SIG-M5 treated with dmso at 0.1 percent for 504 hours (cell line): Measurements from ENCODE around the gene TUBGCP6.

ENCODE experiments used
- DNase-seq: peaks from one replicate; lab custom pipeline; 2025; ENCODE audit not compliant: unreplicated experiment; lab: John Stamatoyannopoulos, UW

Gene TUBGCP6

DNA sequence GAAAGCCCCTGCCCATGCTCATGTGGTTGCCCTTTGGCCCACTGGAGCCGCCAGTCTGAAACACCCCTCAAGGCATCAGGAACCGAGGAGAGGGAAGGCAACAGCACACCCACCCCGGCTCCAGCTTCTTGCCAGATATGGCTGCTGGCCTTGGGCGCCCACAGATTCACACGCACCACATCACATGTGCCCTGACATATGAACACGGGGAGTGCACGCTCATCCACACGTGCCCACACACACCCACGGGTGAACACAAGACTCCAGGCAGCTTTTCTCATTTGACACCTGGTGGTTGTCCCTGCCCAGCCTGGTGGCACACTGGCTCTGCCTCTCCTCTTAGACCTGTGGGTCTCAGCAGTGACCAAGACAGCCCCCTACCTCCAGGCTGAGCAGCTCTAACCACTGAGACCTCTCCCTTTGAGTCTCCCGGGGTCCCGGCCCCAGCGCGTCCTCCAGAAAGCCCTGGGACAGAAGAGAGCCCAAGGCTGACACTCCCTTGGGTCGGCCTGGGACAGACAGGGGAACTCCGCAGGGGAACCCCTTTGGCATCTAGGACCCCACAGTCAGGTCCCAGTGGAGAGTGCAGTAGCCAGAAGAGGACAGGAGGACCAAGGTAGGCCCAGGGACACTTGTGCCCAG, 19.4 kb upstream of the TUBGCP6 start:
- DNase-seq: no peak

DNA sequence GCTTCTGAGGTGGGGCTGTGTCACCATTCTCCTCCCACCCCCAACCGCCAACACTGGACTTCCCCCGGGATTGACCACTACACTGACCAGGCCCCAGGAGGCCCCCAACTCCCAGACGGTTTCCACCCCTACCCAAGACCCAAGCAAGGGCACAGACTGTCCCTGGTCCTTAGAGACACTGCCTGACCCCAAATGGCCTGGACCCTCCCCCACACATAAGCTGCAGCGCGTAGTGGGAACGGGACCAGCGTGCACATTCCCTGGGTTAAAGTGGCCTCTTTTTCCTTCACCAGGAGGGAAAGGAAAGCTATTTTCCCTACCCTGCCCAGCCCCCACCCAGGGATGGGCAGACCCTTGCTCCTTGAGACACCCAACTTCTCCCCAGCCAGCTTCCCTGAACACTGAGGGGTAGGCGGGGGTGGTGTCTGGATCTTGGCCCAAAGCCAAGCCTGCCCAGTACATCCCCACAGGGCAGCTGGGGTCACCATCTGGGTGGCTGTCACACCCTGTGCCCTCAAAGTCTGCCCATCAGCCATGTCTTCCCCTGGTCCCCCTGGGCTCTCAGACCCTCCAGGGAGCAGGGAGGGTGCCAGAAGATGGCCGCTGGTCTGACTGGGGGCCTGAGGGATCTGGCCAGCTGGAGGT, 18.3 kb upstream of the TUBGCP6 start:
- no peak for DNase-seq

DNA sequence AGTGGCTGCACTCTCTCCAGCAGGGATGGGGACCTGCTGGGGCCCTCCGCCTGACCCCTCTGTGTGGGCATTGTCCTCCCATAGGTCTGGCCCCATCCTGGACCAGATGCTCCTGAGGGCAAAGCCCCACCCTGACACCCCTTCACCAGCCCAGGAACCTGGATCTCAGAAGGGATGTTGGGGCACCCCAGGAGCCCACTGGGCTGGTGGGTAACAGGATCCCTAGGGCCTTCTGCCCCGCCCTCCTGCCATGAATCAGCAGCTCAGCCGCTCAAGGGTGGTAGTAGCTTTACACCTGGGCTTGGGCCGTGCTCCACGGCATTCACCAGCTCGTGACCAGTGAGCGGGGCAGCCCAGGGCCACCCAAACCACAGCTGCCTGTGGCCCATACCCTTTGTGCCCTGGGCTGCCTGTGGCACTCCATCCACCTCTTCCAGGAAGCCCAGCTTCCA, 17.7 kb upstream of the TUBGCP6 start:
- no peak for DNase-seq

DNA sequence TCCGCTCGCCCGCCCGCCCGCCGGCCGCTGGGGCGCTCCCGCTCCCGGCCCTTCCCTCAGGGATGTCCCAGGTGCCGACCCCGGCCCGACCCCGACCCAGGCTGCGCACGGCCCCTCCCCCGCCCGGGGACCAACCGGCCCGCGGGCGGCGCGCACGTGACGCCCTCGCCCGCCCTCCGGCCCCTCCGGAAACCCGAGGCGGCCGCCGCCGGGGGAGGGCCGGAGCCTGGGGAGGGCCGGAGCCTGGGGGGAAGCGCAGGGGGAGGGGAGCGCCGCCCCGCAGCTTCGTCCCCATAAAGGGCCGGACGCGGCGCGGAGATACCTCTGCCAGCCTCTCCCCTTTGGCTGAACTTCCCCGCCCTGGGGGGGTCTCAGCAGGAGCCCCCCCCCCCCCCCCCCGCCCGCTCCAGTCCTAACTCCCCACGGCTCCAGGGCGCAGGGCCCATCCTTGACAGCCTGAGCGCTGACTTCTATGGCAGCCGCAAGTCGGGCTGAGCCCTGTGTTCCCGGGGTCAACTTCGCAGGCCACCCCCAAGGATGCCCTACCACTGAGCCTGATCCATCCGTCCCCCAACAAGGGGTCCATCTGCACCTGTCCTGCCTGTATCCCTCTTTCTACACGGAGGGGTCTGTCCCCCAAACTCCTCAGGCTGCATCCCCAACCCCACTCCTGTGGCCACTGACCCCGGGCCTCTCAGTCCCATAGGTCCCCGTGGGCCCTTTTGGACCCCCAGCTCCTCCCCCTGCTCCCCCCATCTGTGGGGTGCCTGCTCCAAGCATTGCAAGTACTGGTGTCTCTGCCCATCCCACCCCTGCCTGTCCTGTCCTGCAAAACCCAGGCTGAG, 17.0 kb upstream of the TUBGCP6 start, which contains the start of gene MAPK12:
TSS of gene MAPK12 (minus strand) at position 69 of the 845 bp plus-strand sequence. CDS start 174 bp downstream, outside the sequence.
- DNase-seq: no peak

DNA sequence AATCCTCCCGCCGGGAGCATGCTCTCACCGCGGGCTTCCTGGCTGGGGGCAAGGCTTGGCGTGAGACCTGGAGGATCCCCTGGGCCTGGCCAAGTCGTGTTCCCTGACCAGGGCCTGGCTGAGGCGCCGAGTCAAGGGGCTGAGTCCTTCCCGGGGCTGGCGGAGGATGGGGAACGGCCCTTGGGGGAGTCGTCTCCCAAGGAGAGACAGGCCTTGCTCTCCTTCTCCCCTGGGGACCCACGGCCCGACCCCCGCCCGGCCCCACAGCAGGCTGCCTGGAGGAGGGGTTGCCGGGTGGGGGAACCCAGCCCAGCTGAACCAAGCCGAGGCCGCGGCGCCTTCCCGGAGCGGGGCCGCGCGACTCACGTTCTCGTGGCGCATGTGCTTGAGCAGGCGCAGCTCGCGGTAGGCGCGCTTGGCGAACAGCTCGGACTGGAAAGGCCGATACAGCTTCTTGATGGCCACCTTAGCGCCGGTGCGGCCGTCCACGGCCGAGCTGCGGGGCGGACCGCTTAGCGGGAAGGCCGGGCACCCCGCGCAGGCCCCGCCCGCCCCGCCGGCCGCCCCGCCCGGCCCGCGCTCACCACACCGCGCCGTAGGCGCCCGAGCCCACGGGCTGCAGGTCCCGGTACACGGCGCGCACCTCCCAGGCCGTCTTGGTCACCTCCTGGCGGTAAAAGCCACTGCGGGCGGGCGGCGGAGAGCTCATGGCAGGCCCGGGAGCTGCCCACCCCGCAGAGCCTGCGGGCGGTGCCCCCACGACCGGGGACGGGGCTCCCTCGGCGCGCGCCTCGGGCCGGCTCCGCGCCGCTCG, 16.2 kb upstream of the TUBGCP6 start:
- DNase-seq: peak; percentile 16

DNA sequence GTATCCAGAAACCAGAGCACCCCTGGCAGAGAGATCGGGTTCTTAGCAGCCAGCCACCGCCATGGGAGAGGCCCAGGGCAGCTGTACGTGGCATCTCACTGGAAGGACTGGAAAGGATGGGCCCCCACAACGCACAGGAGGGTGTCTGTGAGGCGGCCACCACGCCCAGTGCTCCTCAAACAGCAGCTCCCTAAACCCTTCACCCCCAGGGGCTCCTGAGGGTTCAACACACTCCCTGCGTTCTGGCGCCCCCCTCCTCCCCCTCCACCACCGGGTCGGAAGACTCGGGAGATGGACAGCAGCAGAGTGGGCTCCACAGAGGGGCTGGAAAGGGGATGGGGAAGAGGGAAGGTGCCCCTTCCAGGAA, 15.6 kb upstream of the TUBGCP6 start:
- DNase-seq: no peak

DNA sequence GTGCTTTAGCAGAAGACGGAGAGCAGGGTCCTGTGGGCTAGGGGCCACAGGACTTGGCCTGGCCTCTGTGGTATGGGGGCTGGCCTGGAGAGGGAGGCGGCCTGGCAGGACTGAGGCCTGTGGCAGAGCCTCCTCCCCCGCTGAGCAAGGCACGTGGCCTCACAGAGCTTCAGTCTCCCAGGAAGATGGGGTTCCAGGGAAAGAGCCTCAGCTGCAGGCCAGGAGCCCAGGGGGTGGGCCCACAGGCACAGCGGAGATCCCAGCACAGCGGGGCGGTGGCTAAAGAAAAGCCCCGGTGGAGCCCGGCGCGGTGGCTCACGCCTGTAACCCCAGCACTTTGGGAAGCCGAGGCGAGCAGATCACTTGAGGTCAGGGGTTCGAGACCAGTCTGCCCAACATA, 14.5 kb upstream of the TUBGCP6 start:
- DNase-seq: no peak

DNA sequence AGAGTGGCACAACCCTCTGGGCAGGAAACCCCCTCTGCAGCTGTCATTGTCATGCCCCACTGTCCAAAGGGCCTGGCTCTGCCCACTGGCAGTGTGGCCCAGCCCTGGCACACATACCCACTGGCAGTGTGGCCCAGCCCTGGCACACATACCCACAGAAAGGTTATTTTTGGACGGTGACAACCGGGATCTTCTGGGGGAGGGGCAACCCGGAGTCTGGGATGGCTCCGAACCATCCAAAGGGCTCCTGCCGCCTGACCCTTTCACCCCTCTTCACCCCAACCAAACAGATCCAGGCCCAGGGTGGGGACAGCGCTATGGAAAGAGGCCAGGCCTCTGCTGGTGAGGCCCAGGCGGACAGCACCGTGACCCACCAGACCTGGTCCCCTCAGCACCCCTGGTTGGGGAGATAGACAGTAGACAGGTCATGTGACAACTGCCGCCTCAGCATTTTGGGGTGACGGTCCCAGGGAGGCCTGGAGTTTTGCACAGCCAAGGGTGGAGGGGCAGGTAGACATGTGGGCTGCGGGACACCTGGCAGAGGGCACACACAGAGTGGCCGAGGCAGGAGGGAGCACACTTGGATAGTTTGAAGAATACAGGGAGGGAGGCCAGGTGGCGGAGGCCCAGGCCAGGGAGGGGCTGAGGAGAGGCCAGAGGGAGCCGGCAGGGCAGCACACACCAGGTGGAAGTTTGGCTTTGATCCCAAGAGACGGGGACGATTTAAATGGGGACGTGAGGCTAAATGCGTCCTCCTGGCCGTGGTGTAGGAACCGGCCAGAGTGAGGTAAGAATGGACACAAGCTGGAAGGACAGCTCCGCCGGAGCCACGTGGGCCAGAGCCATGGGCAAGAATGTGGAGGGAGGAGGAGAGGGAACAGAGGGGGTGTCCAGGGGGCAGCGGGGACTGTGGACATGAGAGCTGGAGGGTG, 13.8 kb upstream of the TUBGCP6 start:
- no peak for DNase-seq

DNA sequence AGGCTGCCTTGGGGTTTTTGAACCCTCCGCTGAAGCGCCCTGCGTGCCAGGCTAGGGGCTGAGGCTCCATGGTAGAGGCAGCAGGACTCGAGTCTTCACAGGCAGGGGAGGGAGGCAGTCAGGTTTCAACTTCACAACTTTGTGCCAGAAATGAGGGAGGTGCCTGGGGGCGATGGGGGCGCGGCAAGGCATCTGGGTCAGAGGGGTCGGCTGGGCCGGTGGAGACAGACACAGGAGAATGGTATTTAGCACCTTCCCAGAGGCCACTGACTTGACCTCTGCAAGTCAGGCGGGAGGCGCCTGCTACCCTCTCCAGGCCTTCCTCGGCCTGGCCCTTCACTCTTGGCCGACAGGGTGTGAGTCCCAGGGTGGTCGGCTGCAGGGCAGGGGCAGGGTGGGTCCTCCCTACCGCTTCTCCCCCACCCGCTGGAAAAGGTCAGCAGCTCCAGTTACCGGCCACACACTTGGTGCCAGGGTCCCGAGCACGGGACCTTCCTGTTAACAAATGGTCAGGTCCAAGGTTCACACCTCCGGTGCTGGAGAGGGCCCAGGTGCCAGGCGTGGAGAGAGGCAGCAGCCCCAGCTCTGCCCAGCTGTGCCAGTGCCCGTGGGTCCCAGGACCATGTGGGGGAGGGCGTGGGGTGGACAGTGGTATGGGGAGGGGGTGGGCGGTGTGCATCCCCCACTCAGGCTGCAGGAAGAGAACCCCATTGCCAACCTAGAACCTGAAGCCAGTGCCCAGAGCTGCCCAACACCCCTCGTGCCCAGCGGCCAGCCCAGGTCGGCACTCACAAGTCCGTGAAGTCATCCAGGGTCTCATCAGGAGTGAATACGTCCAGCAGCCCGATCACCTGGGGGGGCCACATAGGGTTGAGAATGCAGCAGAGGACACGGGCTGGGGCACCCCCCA, 12.9 kb upstream of the TUBGCP6 start:
- no peak for DNase-seq

DNA sequence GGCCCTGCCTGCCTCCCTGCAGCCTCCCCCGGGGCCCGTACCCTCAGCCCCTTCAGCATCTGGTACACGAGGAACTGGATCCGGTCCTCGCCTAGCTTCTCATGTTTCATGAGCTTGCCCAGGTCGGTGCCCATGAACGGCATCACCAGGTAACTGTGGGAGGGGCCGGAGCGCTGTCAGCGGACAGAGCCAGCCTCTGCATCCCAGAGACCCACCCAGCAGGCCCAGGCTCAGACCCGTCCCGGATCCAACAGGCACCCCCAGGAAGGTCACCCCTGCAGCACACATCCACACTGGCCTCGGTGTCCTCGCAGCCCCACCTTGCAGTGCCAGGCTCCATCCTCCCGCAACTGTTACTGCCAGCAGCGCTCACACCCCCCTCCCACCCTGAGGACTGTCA, 12.2 kb upstream of the TUBGCP6 start:
- no peak for DNase-seq

DNA sequence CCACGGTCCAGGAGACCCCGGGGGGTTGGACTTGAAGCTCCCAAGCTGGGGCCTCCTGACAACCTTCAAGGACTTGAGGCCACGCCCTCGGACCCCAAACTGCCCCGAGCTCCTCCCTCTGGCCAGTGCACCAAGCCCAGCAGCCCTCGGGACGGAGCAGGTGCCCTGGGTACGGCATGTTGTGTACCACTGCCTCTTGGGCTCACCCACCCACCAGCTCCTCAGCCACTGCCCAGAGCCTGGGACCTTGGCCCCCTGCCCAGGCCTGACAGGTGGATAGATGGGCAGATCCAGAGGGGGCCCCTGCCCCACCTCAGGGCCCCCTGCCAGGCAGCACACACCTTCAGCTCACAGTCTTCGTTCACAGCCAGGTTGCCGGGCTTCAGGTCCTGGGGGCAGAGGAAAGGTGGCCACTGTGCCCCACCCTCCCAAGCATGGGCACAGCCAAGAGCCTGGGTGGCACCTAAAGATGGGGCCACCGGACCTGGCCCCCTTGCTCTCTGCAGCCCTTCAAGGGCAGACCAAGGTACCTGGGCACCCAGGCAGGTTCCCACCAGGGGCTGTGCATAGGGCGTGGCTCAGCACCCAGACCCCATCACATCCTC, 11.5 kb upstream of the TUBGCP6 start:
- DNase-seq: no peak

DNA sequence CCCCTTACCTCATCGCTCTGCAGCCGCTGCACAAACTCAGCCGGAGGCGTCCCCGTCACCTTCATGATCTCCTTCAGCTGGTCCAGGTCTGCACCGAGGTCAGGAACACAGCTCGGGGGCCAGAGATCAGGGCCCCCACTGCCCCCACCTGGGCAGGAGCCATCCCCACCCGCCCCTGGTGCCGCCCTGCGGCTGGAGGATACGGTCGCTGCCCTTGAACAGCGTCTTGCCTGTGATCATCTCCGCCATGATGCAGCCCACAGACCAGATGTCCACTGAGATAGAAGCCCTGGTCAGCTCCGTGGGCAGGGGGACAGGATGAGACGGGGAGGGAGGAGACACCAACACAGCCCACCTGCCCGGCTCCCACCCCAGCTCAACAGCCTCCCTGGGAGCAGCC, 10.8 kb upstream of the TUBGCP6 start:
- DNase-seq: no peak

DNA sequence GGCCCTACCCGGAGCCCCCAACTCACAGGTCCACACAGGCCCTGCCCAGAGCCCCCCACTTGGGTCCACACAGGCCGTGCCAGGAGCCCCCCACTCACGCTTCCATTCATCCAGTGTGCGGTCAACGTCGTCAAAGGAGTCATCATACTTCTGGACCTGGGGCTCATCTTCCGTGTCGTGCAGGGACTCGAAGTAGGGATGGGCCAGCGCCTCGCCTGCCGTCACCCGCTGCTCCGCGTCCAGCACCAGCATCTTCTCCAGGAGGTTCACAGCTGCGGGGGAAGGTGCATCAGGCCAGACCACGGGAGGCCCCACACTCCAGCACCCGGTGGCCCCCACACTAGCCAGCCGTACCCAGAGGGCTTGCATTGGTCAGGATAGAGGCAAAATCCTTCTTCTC, 10.3 kb upstream of the TUBGCP6 start:
- DNase-seq: no peak

DNA sequence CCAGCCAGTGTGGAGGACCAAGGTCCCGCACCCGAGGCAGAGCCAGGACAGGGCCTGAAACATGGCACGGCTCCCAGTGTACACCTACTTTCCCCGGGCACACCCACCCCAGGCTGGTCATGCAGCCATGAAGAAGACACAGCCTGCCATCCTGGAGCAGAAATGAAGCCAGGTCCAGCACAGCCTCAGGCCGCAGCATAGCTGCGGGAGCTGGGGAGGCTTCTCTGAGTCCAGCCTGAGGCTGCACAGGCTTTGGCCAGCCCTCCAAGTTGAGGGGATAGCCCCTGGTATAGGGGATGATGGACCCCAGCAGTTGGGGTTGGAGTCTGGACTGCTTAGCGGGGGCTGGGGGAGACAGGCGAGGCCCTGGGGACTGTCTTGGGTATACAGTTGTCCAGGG, 9.1 kb upstream of the TUBGCP6 start:
- DNase-seq: no peak

DNA sequence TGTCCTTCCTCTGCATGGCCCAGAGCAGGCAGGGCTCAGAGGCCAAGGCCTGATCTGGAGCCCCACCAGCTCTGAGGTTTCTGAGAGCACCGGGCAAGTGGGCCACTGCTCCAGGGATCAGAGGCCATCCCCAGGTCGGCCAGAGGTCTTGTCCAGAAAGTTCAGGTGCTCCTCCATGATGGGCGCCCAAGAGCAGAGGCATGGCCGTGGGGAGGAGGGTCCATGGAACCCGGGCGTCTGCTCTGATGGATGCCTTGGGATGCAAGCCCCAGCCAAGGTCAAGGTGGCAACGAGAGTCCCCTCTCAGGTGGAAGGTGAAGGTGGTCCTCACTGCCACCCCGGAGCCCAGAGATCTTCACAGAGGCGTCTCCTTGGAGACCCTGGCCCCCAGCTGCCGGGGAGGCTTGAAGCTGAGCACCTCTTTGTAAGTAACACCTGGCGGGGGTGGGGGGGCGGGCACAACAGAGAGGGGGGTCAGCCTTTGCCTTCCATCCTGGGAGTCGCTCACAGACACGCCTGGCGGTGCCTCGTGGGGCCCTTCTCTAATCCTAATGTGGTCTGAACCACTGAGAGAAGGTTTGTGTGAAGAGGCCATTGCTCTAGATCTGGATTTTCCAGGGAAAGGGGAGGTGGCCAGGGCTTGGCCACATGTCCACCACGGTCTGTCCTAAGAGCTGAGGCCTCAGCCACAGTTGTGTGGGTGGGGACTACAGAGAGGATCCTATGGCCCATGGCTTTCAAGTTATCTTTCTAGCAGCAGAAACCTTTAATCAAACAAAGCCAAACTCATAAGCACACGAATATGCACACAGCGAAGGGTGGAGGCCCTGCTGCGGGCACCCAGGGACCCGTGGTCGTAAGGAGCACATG, 8.5 kb upstream of the TUBGCP6 start:
- no peak for DNase-seq

DNA sequence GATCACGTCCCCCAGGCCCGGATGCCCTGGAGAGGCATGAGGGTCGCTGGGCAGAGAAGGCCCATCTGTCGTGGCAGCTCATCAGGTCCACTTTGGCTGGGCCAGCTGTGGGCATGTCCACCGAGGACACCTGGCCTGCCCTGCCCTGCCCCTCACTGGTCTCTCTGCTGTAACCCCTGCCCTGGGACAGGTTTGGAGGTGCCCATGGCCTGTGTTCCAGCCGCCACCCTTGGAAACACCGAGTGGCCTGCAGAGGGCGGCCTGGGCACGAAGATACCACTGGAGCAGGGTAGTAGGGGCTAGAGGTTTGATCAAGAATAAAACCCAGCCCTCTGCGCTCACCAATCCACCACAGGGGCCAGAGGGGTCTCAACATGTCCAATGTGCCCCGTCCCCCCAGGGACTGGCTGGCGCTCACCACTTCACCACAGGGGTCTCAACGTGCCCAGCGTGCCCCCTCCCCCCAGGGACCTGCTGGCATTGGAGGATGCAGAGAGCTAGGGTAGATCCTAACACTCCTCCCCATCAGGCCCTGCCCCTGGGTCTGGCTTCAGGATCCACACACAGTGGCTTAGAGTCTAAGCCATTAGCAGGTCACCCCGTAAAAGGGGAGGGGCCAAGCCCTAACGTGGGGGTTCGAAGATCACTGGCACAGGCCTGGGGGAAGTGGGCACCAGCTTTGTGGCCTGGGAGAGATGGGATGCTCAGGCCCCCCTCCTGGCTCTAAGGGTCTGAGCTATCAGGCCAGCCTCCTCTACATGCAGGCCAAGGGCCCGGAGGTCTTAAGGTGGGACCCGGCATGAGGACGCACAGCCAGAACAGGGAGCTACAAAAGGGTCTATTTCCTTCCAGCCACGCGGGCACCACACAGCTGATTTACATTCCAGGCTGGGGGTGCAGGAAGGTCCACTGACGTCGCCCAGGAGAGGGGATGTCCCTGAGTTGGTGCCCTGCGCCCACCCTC, 7.5 kb upstream of the TUBGCP6 start:
- DNase-seq: peak; percentile 59
